HG03521 (cell line): ENCODE results near the gene PSME2.
A peak's percentile ranks its signal among the peaks of the same experiment; 100 is the strongest.
"Not testable (repeated sequence)": the region's sequence is repeated elsewhere in the genome, so short reads cannot be mapped to it uniquely, and the experiment has no call there.

Experiments
- ATAC-seq: cut with Tn5 transposase; IDR thresholded peaks from one replicate; pipeline ENCODE4 v1.9.1; 2021; ENCODE audit warnings: mild to moderate bottlenecking, moderate library complexity; ENCODE audit not compliant: unreplicated experiment

PSME2 gene

DNA sequence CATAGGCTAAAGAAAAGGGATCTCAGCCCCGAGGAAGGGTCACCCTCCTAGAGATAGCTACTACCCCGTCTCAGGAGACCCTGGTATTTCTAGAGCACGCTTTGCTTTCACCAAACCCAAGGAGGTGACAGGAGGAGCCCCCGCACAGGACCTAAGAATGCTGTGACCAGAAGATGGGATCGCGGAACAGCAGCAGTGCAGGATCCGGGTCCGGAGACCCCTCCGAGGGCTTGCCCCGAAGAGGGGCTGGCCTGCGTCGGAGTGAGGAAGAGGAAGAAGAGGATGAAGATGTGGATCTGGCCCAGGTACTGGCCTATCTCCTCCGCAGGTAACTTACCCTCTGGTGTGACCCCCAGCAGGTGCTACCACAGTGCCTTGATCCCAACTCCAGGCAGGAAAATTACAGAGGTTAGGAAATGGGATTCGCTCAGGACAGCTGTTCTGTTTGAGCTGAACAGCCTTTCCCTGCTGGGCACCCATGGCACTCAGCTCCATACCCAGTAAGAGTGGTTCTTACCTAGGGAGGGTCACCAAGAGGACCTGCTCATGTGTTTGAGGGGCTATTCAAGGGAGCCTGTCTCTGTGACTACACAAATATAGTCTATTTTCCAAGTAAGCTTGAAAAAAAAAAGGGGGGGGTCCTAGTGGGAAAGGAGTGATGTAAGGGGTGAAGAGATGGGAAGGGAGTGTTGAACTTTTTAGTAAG, 30.8 kb downstream of the PSME2 start:
- no peak for ATAC-seq

GRCh38 chr14:24114532-24115421, 31.6 kb downstream of the PSME2 start, which contains the start of the genes DCAF11 and NRL:
Gene DCAF11 (plus strand): TSS chr14:24114777. CDS start chr14:24115595, 818 bp downstream.
Gene NRL (minus strand): TSS chr14:24114949. CDS start chr14:24082848, 32,101 bp downstream.
- ATAC-seq = peak; percentile 78

DNA sequence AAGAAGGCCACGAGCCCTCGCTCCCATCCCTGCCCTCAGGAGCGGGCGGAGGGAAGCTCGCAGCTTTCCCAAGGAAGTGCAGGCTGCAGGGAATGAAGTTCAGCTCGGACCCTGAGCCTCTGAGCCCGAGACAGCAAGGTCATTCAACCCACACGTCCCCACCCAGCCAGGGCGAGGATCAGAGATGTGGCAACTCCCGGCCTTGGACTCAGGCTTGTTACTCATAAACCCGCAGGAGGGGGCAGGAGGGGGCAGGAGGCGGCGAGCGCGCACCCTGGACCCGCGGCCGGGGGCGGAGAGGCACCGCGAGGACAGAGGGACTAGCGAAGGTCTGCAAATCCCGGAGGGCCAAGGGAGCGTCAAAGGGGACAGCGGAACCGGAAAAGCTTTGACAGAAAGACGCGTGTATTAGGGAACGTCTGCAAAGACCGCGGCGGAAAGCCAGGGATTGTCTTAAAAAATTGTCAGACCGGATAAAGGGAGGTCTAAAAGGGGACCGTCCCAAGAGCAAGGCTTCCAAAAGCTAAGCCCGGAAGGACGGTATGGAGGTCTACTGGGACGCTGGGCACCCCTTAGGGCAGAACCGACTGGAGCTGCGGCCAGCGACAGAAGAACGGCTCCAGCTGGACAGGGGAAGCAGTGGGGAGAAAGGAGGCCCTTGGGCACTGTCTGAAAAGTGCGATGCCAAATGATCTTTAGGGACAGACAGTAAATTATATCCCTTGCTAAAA, 32.4 kb downstream of the PSME2 start:
- ATAC-seq = peak; percentile 16

GRCh38 chr14:24113379-24113800, 33.0 kb downstream of the PSME2 start:
- ATAC-seq = no peak

DNA sequence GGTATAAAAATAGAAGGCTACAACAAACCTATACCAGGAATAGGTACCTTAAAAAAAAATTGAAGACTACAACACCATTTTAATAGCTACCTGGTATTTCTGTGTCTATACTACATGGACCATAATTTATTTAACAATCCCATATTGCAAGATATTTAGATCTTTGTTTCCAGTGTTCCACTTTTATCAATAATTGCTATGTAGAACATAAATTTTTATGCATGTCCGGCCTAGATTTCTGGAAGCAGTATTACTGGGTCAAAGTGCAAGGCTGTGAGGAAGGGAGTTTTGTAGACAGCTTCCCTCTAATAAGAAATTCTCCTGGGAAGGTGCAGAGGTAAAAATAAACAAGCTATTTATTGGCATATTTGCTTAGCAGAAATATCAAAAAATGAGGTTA, 35.9 kb downstream of the PSME2 start:
- no peak for ATAC-seq

- ATAC-seq = no peak
These were observed 36.4 kb downstream of the PSME2 start for GRCh38 chr14:24110060-24110459.

DNA sequence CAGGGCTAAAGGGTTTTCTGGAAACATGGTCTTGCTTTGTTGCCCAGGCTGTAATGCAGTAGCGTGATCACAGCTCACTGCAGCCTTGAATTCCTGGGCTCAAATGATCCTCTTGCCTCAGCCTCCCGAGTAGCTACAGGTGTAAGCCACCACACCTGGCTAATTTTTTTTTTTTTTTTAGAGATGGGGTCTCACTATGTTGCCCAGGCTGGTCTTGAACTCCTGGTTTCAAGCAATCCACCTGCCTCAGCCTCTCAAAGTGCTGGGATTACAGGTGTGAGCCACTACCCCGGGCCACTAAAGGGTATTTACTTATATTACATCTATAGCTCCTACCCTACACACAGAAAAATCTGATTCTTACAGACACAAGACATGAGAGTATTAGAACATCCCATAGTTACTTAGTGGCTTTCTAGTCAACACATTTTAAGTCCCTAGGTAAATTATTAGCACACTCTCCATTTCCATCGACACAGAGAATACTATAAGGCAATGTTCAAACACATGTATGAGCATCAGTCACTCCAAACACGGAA, 38.0 kb downstream of the PSME2 start:
- no peak for ATAC-seq

DNA sequence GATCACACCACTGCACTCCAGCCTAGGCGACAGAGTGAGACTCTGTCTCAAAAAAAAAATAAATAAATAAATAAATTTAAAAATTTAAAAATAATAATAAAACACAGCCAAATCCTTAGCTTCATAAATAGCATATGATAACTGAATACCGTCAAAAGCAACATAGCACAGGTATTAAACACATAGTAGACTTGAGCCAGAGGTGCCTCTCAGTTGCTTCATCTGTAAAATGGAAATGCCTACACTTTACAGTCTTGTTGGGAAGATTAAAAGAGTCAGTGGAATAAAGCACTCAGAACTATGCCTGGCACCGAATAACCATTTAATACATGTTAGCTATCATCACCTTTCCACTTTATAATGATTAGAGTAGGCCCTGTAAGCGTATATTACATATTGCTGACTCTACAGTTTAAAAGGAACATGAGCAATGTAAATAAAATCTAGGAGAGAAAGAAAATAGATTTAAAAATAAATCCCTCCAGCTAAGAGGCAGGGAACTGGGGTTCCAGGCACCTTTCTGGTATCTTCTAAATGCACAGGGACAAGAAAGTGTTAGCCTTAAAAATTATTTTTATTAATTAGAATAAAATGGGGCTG, 39.6 kb downstream of the PSME2 start:
- ATAC-seq = no peak

DNA sequence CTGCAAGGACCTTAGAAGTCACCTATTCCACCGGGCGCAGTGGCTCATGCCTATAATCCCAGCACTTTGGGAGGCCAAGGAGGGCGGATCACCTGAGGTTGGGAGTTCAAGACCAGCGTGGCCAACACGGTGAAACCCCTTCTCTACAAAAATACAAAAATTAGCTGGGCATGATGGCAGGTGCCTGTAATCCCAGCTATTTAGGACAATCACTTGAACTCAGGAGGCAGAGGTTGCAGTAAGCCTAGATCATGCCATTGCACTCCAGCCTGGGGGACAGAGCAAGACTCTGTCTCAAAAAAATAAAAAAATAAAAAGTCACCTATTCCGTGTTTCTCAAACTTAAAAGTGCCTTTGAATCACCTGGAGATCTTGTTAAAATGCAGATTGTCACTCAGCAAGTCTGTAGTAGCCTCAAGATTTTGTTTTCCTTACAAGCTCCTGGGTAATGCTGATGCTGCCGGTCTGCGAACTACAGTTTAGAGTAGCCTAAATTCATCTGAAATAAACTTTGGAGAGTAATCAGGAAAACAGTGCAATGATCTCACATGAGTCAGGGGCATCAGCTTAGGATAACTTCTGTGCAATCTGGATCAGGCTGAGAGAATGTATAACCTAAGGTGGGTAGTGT, 40.7 kb downstream of the PSME2 start:
- not testable (repeated sequence) for ATAC-seq

DNA sequence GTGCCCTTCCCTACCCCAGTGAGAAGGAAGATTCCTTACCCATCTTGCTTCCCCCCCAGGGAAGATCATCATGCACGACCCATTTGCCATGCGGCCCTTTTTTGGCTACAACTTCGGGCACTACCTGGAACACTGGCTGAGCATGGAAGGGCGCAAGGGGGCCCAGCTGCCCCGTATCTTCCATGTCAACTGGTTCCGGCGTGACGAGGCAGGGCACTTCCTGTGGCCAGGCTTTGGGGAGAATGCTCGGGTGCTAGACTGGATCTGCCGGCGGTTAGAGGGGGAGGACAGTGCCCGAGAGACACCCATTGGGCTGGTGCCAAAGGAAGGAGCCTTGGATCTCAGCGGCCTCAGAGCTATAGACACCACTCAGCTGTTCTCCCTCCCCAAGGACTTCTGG, 43.0 kb downstream of the PSME2 start:
- no peak for ATAC-seq

GRCh38 chr14:24102357-24103048, 43.9 kb downstream of the PSME2 start:
- no peak for ATAC-seq

GRCh38 chr14:24100982-24101494, 45.4 kb downstream of the PSME2 start:
- ATAC-seq = no peak

DNA sequence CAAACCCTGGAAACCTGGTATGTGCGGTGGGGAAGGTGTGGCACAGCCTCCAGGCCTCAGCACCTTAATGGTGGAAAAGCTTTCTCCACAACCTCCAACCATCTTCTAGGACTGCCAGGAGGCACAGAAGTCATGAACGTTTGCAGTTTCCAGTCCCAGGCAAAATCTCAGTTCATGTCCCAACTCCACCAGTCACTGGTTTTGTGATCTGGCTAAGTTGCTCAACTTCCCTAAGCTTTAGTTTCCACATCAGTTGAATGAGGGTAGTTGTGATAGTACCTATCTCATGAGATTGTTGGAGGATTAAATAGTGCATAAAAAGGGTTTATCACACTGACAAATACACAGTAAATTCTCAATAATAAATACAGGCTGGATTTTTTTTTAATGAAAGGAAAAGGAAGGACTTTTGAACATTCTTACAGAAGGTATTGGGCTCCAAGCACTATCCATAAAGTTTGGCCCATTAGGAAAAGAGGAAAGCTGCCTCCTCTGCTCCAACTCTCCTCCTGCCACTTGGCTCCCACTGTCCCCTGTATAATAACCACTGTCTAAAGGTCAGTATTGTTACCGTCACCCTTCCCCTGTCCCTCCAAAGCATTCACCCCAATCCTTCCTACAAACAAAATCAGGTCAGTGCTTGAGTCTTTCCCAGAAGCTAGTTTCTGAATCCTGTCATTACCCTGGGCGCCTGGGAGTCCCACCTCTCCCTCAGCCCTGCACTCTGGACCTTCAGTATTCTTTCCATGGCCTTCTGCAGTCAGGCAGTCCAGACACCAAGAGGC, 46.0 kb downstream of the PSME2 start:
- no peak for ATAC-seq

GRCh38 chr14:24098927-24099813, 47.2 kb downstream of the PSME2 start:
- no peak for ATAC-seq

GRCh38 chr14:24098229-24098926, 48.0 kb downstream of the PSME2 start:
- no peak for ATAC-seq

DNA sequence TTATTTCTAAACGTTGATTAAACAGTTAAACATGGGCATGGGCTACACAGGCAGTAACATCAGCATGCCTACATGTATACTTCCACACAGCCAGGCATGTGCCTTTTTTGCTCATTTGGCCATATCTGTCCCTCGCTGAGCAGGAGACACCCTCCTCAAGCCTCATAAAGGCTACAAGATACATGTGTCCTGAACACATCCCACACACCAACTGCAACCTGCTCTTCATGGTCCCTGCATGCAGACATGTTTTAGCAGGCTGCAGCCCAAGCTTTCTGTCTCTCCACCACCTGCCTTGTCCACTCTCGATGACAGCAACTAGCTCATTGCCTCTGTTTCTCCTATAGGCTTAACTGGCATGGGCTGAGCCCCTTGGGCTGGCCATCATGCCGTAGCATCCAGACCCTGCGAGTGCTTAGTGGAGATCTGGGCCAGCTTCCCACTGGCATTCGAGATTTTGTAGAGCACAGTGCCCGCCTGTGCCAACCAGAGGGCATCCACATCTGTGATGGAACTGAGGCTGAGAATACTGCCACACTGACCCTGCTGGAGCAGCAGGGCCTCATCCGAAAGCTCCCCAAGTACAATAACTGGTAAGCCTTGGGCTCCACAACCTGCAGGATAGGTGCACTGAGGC, 49.7 kb downstream of the PSME2 start:
- no peak for ATAC-seq
